NCI-H2081 treated with DMSO at 0.1 percent for 48 hours (cell line): ENCODE results near the gene XRCC2.
"Not testable (repeated sequence)": the region's sequence is repeated elsewhere in the genome, so short reads cannot be mapped to it uniquely, and the experiment has no call there.

Source experiments
- DNase-seq: peaks from one replicate; lab custom pipeline; 2025; lab: John Stamatoyannopoulos, UW

XRCC2 gene

GRCh38 chr7:152663931-152664330 is 12.0 kb downstream of the XRCC2 start:
- no peak for DNase-seq

- DNase-seq, result no peak
These were observed 12.7 kb downstream of the XRCC2 start for GRCh38 chr7:152663148-152663740.

GRCh38 chr7:152661479-152661878 is 14.5 kb downstream of the XRCC2 start:
- DNase-seq, result no peak

- no peak for DNase-seq
These were observed 15.9 kb downstream of the XRCC2 start for GRCh38 chr7:152660021-152660420.

- DNase-seq, result no peak
These were observed 21.0 kb downstream of the XRCC2 start for GRCh38 chr7:152654971-152655370.

- no peak for DNase-seq
These were observed 26.7 kb downstream of the XRCC2 start for GRCh38 chr7:152649220-152649619.

GRCh38 chr7:152647009-152647408 is 28.9 kb downstream of the XRCC2 start:
- DNase-seq, result no peak

GRCh38 chr7:152646579-152646978 is 29.4 kb downstream of the XRCC2 start:
- not testable (repeated sequence) for DNase-seq

- DNase-seq, result no peak
These were observed 31.9 kb downstream of the XRCC2 start for GRCh38 chr7:152643979-152644559.

- DNase-seq, result no peak
These were observed 34.6 kb downstream of the XRCC2 start for GRCh38 chr7:152641384-152641783.

- no peak for DNase-seq
These were observed 35.1 kb downstream of the XRCC2 start for GRCh38 chr7:152640829-152641228.

- DNase-seq, result no peak
These were observed 37.9 kb downstream of the XRCC2 start for GRCh38 chr7:152637920-152638580.

GRCh38 chr7:152637161-152637560 is 38.8 kb downstream of the XRCC2 start:
- DNase-seq, result no peak

GRCh38 chr7:152636441-152636840 is 39.5 kb downstream of the XRCC2 start:
- no peak for DNase-seq

GRCh38 chr7:152633504-152633903 is 42.4 kb downstream of the XRCC2 start:
- DNase-seq, result no peak

GRCh38 chr7:152633072-152633471 is 42.9 kb downstream of the XRCC2 start:
- no peak for DNase-seq

- not testable (repeated sequence) for DNase-seq
These were observed 47.2 kb downstream of the XRCC2 start for GRCh38 chr7:152628772-152629171.

- no peak for DNase-seq
These were observed 51.7 kb downstream of the XRCC2 start for GRCh38 chr7:152624228-152624627.

GRCh38 chr7:152621426-152621825 is 54.5 kb downstream of the XRCC2 start:
- no peak for DNase-seq

- DNase-seq, result no peak
These were observed 56.8 kb downstream of the XRCC2 start for GRCh38 chr7:152619027-152619739.

- no peak for DNase-seq
These were observed 57.5 kb downstream of the XRCC2 start for GRCh38 chr7:152618427-152618826.

GRCh38 chr7:152617056-152617455 is 58.9 kb downstream of the XRCC2 start:
- DNase-seq, result no peak
